Fibroblast of lung (primary cell): ENCODE data around the gene FBXW12. TPM values are rescaled to one million over a fixed set of nuclear protein-coding genes. Genes with fewer than 3 reads are reported as not detected.
"Not testable (repeated sequence)": the region's sequence is repeated elsewhere in the genome, so short reads cannot be mapped to it uniquely, and the experiment has no call there.

Source experiments
- DNase-seq, 2 donors: peaks; one replicate each; pipeline versions ENCODE4 v3.0.0 to v3.0.0-alpha.2; 2010; ENCODE audit warnings: low read depth in 2 of 2
- H2AFZ ChIP-seq: 2 replicates; pipeline ENCODE4 v1.5.1; 2012; ENCODE audit warnings: low read length, control low read depth, inconsistent platforms
- H3K27ac ChIP-seq: 2 replicates; pipeline ENCODE4 v1.5.1; 2011; ENCODE audit warnings: low read length, control low read depth; ENCODE audit not compliant: insufficient read depth
- H3K27me3 ChIP-seq: 2 replicates; pipeline ENCODE4 v1.5.1; 2011; ENCODE audit warnings: mild to moderate bottlenecking, low read length; ENCODE audit not compliant: control insufficient read depth, insufficient read depth
- H3K36me3 ChIP-seq: 2 replicates; pipeline ENCODE4 v1.5.1; 2011; ENCODE audit warnings: low read length; ENCODE audit not compliant: control insufficient read depth, insufficient read depth
- H3K4me1 ChIP-seq: 2 replicates; pipeline ENCODE4 v1.5.1; 2011; ENCODE audit warnings: low read length; ENCODE audit not compliant: control insufficient read depth, insufficient read depth; ENCODE audit errors: extremely low read depth
- H3K4me2 ChIP-seq: 2 replicates; pipeline ENCODE4 v1.5.1; 2011; ENCODE audit warnings: low read length, control low read depth; ENCODE audit not compliant: insufficient read depth; ENCODE audit errors: extremely low read depth
- H3K4me3 ChIP-seq, 4 experiments: fragments of 200-600 bp in 1 of 4; sonication (generic) in 1 of 4; replicated peaks in 1 of 4; 2 replicates each; pipeline ENCODE4 v1.5.1; 2011 to 2016; ENCODE audit warnings: low read length in 4 of 4, low read depth in 3 of 4, mild to moderate bottlenecking in 3 of 4, control low read depth in 2 of 4, inconsistent platforms in 1 of 4, mixed read lengths in 1 of 4; ENCODE audit not compliant: insufficient read depth in 1 of 4; ENCODE audit errors: control extremely low read depth in 1 of 4
- H3K79me2 ChIP-seq: 2 replicates; pipeline ENCODE4 v1.5.1; 2012; ENCODE audit warnings: mild to moderate bottlenecking, low read length, inconsistent platforms; ENCODE audit not compliant: control insufficient read depth, insufficient read depth
- H3K9ac ChIP-seq: 2 replicates; pipeline ENCODE4 v1.5.1; 2011; ENCODE audit warnings: mild to moderate bottlenecking, low read length, control low read depth; ENCODE audit not compliant: insufficient read depth
- H3K9me3 ChIP-seq: 2 replicates; pipeline ENCODE4 v1.5.1; 2012; ENCODE audit warnings: low read depth, low read length; ENCODE audit not compliant: control insufficient read depth, insufficient read depth
- H4K20me1 ChIP-seq: 2 replicates; pipeline ENCODE4 v1.5.1; 2011; ENCODE audit warnings: low read length; ENCODE audit not compliant: control insufficient read depth, insufficient read depth; ENCODE audit errors: extremely low read depth
- CTCF ChIP-seq, 2 donors: IDR thresholded peaks in 1 of 2; conservative IDR thresholded peaks in 1 of 2; 1 replicate in 1 of 2; 2 replicates in 1 of 2; pipeline ENCODE4 v1.5.1; 2011 to 2012; ENCODE audit warnings: low read length in 2 of 2, control low read depth in 1 of 2, inconsistent platforms in 1 of 2, low read depth in 1 of 2, mild to moderate bottlenecking in 1 of 2
- EZH2 ChIP-seq: IDR thresholded peaks from 2 replicates; pipeline ENCODE4 v1.5.1; 2012; ENCODE audit warnings: low read length, control low read depth, mild to moderate bottlenecking; ENCODE audit errors: missing control alignments
- polyA plus RNA-seq, 2 donors: library from polyadenylated mRNA; depleted of rRNA in 1 of 2; stranded (reverse) in 1 of 2; unstranded in 1 of 2; fragments of >200 nt; gene quantifications; 2 replicates each; pipeline ENCODE4 v1.2.1, GENCODE V29; 2011 to 2012; ENCODE audit warnings: missing spikeins in 1 of 2
- total RNA-seq: library from RNA; depleted of rRNA; stranded (reverse); fragments of >200 nt; gene quantifications from 2 replicates; pipeline ENCODE4 v1.2.1, GENCODE V29; 2014

FBXW12 gene
- total and polyA plus RNA-seq, 2 donors (not counting 1 experiment from before 2014, with no cell fraction given): 0.06 TPM; not detected in 1

DNA sequence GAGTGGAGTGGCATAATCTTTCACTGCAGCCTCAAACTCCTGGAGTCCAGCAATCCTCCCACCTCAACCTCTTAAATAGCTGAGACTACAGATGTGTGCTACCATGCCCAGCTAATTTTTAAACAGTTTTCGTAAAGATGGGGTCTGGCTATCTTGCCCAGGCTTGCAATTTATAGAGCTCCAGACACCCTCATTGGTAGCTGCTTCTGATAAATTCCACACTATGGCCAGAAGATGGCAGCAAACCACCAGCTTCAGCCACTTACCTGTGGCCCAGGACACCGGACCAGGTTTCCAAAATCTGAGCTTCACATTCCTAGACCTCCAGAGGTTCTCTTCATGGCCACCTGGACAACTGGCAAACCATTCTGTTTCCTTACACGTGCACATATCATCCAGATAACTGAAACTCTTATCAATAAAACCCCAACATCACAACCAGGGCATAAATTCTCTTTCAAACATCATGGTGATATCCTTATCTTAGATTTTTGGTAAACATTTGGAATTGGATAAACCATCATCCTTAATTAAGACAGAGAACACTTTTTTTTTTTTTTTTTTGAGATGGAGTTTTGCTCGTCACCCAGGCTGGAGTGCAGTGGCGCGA lies 28.9 kb downstream of the FBXW12 start:
- Histone ChIP-seq H2AFZ (no peak overlapping the region), H4K20me1 (no peaks in the 10 kb centered on the region), H3K9me3 (no peaks in the 10 kb centered on the region), H3K27me3 (peaks cover 4% of the 10 kb centered on the region), H3K36me3 (peaks cover 3% of the 10 kb centered on the region), H3K4me1 (peaks cover 6% of the 10 kb centered on the region), H3K4me2 (no peak overlapping the region), H3K4me3 (no peak overlapping the region), H3K9ac (no peak overlapping the region), H3K27ac (no peak overlapping the region), H3K79me2 (no peaks in the 10 kb centered on the region)
- DNase-seq: peak; percentile 40 to 67
- TF ChIP-seq EZH2 (no peak), CTCF (conservative IDR thresholded peaks at IDR 0.05 in 1 of 2, IDR thresholded peaks at IDR 0.05 in 1 of 2; ENCODE audit: low read depth in 1 of 2, low read length in 2 of 2) (peak; percentile 73 to 77)

- H3K9ac ChIP-seq, H3K9me3 ChIP-seq: not testable (repeated sequence)
Measured at GRCh38 chr3:48401434-48401901, 29.4 kb downstream of the FBXW12 start.

GRCh38 chr3:48402281-48402732 lies 30.3 kb downstream of the FBXW12 start:
- TF ChIP-seq EZH2: no peak
- no peak for TF ChIP-seq CTCF (conservative IDR thresholded peaks at IDR 0.05 in 1 of 2, IDR thresholded peaks at IDR 0.05 in 1 of 2; ENCODE audit: low read depth in 1 of 2, low read length in 2 of 2)

More at GRCh38 chr3:48401434-48401901, 29.4 kb downstream of the FBXW12 start:
- H3K4me2 ChIP-seq: peak overlapping the region; percentile 62
- H4K20me1 ChIP-seq, H3K4me1 ChIP-seq, H3K27me3 ChIP-seq, DNase-seq, H2AFZ ChIP-seq, H3K27ac ChIP-seq, H3K79me2 ChIP-seq, H3K4me3 ChIP-seq, H3K36me3 ChIP-seq: not testable (repeated sequence)

More at GRCh38 chr3:48402281-48402732, 30.3 kb downstream of the FBXW12 start:
- Histone ChIP-seq H3K9ac (no peak overlapping the region), H3K4me2 (peak overlapping the region; percentile 48), H3K27ac (no peak overlapping the region), H3K36me3 (peaks cover 3% of the 10 kb centered on the region), H4K20me1 (no peaks in the 10 kb centered on the region), H3K4me3 (no peak overlapping the region), H3K27me3 (peaks cover 2% of the 10 kb centered on the region), H2AFZ (no peak overlapping the region), H3K9me3 (no peaks in the 10 kb centered on the region), H3K79me2 (no peaks in the 10 kb centered on the region), H3K4me1 (peaks cover 6% of the 10 kb centered on the region)
- DNase-seq: peak; percentile 94
